PC-3 (cell line): ENCODE data around the gene HBS1L. TPM values are rescaled to one million over a fixed set of nuclear protein-coding genes. Genes with fewer than 3 reads are reported as not detected.

Source experiments
- ATAC-seq: fragments of 200-7000 bp; cut with Tn5 transposase; 2 replicates; pipeline ENCODE4 v1.9.1; 2020; ENCODE audit warnings: mild to moderate bottlenecking, moderate library complexity
- BruUV-seq: library from RNA; stranded (reverse); fragments of 400-500 nt; replicated peaks from 2 replicates; lab custom pipeline; 2021; lab: Mats Ljungman, UMichigan
- CTCF ChIA-PET: fragments of 300-600 bp; sonication (Branson Sonifier 250); formaldehyde crosslinking; loops from one replicate; lab custom pipeline; 2022; ENCODE audit warnings: antibody characterized with exemption; lab: Charles Lee
- POLR2A ChIA-PET: fragments of 300-600 bp; sonication (Branson Sonifier 250); formaldehyde crosslinking; loops from one replicate; lab custom pipeline; 2022; ENCODE audit warnings: antibody characterized with exemption; ENCODE audit not compliant: unreplicated experiment; lab: Charles Lee
- DNase-seq: peaks from one replicate; pipeline ENCODE4 v3.0.0-alpha.2; 2015
- H2AFZ ChIP-seq: fragments of 300-600 bp; sonication (generic); 2 replicates; pipeline ENCODE4 v1.6.0; 2016; ENCODE audit warnings: antibody characterized with exemption, low read length
- H3F3A ChIP-seq: fragments of 300-600 bp; sonication (generic); one replicate; pipeline ENCODE4 v1.6.0; 2017; ENCODE audit warnings: antibody characterized with exemption, low read length, control low read depth, mild to moderate bottlenecking; ENCODE audit not compliant: unreplicated experiment
- H3K27ac ChIP-seq: fragments of 300-600 bp; sonication (generic); 2 replicates; pipeline ENCODE4 v1.5.1; 2016; ENCODE audit warnings: mild to moderate bottlenecking, low read length
- H3K27me3 ChIP-seq: fragments of 300-600 bp; sonication (generic); 2 replicates; pipeline ENCODE4 v1.6.1; 2016; ENCODE audit warnings: low read length, mixed read lengths
- H3K36me3 ChIP-seq: fragments of 300-600 bp; sonication (generic); 2 replicates; pipeline ENCODE4 v1.6.1; 2016; ENCODE audit warnings: low read depth, mixed run types, low read length, mixed read lengths
- H3K4me1 ChIP-seq: fragments of 300-600 bp; sonication (generic); 2 replicates; pipeline ENCODE4 v1.5.1; 2016; ENCODE audit warnings: low read length; ENCODE audit not compliant: insufficient read depth
- H3K4me2 ChIP-seq: fragments of 300-600 bp; sonication (generic); 2 replicates; pipeline ENCODE4 v1.6.0; 2016; ENCODE audit warnings: low read length
- H3K4me3 ChIP-seq: fragments of 300-600 bp; sonication (generic); 2 replicates; pipeline ENCODE4 v1.5.1; 2016; ENCODE audit warnings: mild to moderate bottlenecking, low read length, mixed read lengths
- H3K79me2 ChIP-seq: fragments of 300-600 bp; sonication (generic); 2 replicates; pipeline ENCODE4 v1.6.1; 2017; ENCODE audit warnings: low read length, mixed read lengths
- H3K9ac ChIP-seq: fragments of 300-600 bp; sonication (generic); 2 replicates; pipeline ENCODE4 v1.6.0; 2016; ENCODE audit warnings: mild to moderate bottlenecking, low read length
- H3K9me2 ChIP-seq: fragments of 300-600 bp; sonication (generic); replicated peaks from 2 replicates; pipeline ENCODE4 v1.6.1; 2016; ENCODE audit warnings: mixed run types, low read length, mixed read lengths
- H3K9me3 ChIP-seq: fragments of 300-600 bp; sonication (generic); 2 replicates; pipeline ENCODE4 v1.6.1; 2016; ENCODE audit warnings: low read length, mixed read lengths
- H4K20me1 ChIP-seq: fragments of 300-600 bp; sonication (generic); 2 replicates; pipeline ENCODE4 v1.6.1; 2016; ENCODE audit warnings: low read length, mixed read lengths
- EZH2 ChIP-seq: fragments of 300-600 bp; sonication (generic); IDR thresholded peaks from one replicate; pipeline ENCODE4 v1.6.1; 2017; ENCODE audit warnings: antibody characterized with exemption, mild to moderate bottlenecking, low read length; ENCODE audit not compliant: unreplicated experiment
- EZH2phosphoT487 ChIP-seq: fragments of 300-600 bp; sonication (generic); IDR thresholded peaks from 2 replicates; pipeline ENCODE4 v1.6.1; 2018; ENCODE audit warnings: mild to moderate bottlenecking, antibody characterized with exemption, low read length, borderline replicate concordance
- intact Hi-C: fragments of 100-400 bp; cut with micrococcal nuclease; formaldehyde crosslinking; loops from 2 replicates; pipeline ENCODE4 v1.9.0; 2023
- total RNA-seq: library from RNA; depleted of rRNA; stranded (reverse); fragments of >200 nt; gene quantifications from 2 replicates; pipeline ENCODE4 v1.2.3, GENCODE V29; 2014
- TF ChIP-seq, protein P1 (sequence below): fragments of 300-600 bp; sonication (generic); conservative IDR thresholded peaks from 2 replicates; pipeline ENCODE4 v1.5.1; 2017; ENCODE audit warnings: antibody characterized with exemption, low read depth, mild to moderate bottlenecking, low read length

HBS1L gene
- total RNA-seq, 1 experiment from 2014 or later, result 53.2 TPM

DNA sequence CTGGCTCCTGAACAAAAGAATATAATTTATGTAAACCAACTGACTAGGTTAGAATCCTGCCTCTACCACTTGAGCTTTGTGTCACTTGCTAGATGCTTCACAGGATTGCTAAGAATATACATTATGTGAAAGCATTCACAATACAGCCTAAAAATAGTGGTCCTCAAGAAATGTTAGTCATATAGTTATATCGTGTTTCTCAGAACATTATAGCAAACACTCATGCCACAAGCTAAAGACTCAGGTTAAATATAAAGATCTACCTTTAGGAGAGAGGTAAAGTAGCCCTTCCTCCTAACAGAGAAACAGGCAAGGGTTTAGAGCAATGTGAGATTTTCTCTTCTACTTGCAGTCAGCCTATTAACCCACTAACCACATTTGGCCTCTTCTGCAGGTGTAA is 86.9 kb downstream of the HBS1L start:
- H3K36me3 ChIP-seq, result 0 out of 2 replicates have a peak, but pooled peaks cover 3% of the 10 kb centered on the region
- intact Hi-C loops, result no loop called here
- ChIA-PET CTCF (no interaction called here), POLR2A (no interaction called here)
- H3K9ac ChIP-seq, result no peak overlapping the region
- no peaks in the 10 kb centered on the region for H3K9me3 ChIP-seq
- BruUV-seq, result no TSS peak
- no peak overlapping the region for H3K4me2 ChIP-seq
- no peaks in the 10 kb centered on the region for H3K79me2 ChIP-seq
- H3K27me3 ChIP-seq, result no peaks in the 10 kb centered on the region
- DNase-seq, result no peak
- no peak overlapping the region for H3K27ac ChIP-seq
- no peaks in the 10 kb centered on the region for H3F3A ChIP-seq
- H2AFZ ChIP-seq, result no peak overlapping the region
- no peaks in the 10 kb centered on the region for H3K9me2 ChIP-seq
- H3K4me1 ChIP-seq, result no peaks in the 10 kb centered on the region
- H4K20me1 ChIP-seq, result no peaks in the 10 kb centered on the region
- TF ChIP-seq, protein P1, sequence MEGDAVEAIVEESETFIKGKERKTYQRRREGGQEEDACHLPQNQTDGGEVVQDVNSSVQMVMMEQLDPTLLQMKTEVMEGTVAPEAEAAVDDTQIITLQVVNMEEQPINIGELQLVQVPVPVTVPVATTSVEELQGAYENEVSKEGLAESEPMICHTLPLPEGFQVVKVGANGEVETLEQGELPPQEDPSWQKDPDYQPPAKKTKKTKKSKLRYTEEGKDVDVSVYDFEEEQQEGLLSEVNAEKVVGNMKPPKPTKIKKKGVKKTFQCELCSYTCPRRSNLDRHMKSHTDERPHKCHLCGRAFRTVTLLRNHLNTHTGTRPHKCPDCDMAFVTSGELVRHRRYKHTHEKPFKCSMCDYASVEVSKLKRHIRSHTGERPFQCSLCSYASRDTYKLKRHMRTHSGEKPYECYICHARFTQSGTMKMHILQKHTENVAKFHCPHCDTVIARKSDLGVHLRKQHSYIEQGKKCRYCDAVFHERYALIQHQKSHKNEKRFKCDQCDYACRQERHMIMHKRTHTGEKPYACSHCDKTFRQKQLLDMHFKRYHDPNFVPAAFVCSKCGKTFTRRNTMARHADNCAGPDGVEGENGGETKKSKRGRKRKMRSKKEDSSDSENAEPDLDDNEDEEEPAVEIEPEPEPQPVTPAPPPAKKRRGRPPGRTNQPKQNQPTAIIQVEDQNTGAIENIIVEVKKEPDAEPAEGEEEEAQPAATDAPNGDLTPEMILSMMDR, result no peak
- TF ChIP-seq EZH2phosphoT487 (no peak), EZH2 (no peak)
- no peak for ATAC-seq
- no peak overlapping the region for H3K4me3 ChIP-seq

DNA sequence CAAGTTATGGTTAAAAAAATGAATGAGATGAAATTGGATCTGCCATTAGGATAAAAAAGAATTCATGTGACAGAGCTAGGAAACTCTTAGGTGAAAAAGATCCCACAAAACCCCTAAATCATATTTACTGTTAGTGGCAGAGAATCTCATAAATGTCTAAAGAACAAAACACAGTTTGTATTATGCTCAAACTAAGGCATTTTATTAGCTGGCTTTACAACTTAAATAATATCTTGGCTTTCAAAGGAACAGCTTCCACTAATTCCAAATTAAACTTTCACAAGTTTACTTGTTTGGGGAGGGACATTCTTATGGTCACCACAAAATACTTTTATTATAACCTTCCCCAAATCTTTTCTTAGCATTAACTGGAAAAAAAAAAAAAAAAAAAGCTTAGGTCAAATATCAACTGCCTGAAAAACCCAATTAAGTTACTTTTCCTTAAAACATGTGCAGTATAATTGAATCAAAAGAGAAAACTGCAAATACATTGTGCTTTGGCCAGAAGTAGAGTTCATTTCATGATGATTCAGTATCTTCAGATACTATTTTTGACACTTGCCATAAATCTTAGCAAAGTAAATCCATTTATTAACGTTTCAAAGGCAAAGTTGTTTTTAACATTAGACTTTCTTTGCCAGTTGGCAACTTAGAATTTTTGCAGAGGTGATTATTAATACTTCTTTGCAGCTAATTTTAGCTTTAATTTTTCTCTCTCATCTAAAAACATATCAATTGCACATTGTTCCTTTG is 90.0 kb downstream of the HBS1L start:
- Histone ChIP-seq H3K4me3 (no peak overlapping the region), H3K9ac (no peak overlapping the region), H2AFZ (no peak overlapping the region), H3K27me3 (no peaks in the 10 kb centered on the region), H3K36me3 (peaks cover 8% of the 10 kb centered on the region; the same call in 1 of the 2 replicates), H3K4me2 (no peak overlapping the region), H3K9me3 (no peaks in the 10 kb centered on the region), H3F3A (no peaks in the 10 kb centered on the region), H3K9me2 (no peaks in the 10 kb centered on the region), H3K79me2 (no peaks in the 10 kb centered on the region), H3K27ac (no peak overlapping the region), H4K20me1 (no peaks in the 10 kb centered on the region), H3K4me1 (no peaks in the 10 kb centered on the region)
- intact Hi-C loops, result no loop called here
- TF ChIP-seq, protein P1, result no peak
- TF ChIP-seq EZH2 (no peak), EZH2phosphoT487 (no peak)
- no peak; the same call in 1 of the 2 replicates for ATAC-seq
- CTCF ChIA-PET, result no interaction called here
- POLR2A ChIA-PET, result no interaction called here
- no peak for DNase-seq
- BruUV-seq, result TSS peak; percentile 42

DNA sequence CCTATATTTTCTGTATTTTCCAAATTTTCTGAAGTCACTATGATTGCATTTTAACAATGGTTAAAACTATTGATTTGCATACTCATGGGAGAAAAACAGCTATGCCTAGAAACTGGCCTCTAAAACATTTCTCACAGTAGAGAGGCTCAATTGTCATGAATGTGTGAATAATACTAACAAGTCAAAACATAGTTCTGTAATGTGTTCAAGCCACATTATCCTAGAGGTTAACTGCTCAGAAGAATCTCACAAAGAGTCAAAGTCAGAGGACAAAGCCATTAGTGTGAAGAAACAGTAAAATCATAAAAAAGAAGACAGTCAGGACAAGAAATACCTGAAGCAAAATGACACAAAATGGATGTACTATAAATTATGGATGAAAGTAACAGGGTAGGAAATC is 92.2 kb downstream of the HBS1L start:
- Histone ChIP-seq H2AFZ (no peak overlapping the region), H4K20me1 (no peaks in the 10 kb centered on the region), H3K4me1 (no peaks in the 10 kb centered on the region), H3K9me3 (no peaks in the 10 kb centered on the region), H3K4me2 (no peak overlapping the region), H3K9ac (no peak overlapping the region), H3F3A (no peaks in the 10 kb centered on the region), H3K79me2 (no peaks in the 10 kb centered on the region), H3K4me3 (no peak overlapping the region), H3K9me2 (no peaks in the 10 kb centered on the region), H3K36me3 (peaks cover 8% of the 10 kb centered on the region; the same call in 1 of the 2 replicates), H3K27me3 (no peaks in the 10 kb centered on the region), H3K27ac (no peak overlapping the region)
- BruUV-seq, result no TSS peak
- DNase-seq, result no peak
- no peak for ATAC-seq
- TF ChIP-seq, protein P1, result no peak
- TF ChIP-seq EZH2, result no peak
- no peak for TF ChIP-seq EZH2phosphoT487
- ChIA-PET CTCF (no interaction called here), POLR2A (no interaction called here)
- intact Hi-C loops, result no loop called here
